ENCODE measurements around the gene MAPK8.
"Not testable (repeated sequence)": the region's sequence is repeated elsewhere in the genome, so short reads cannot be mapped to it uniquely, and the experiment has no call there.

Gene MAPK8

DNA sequence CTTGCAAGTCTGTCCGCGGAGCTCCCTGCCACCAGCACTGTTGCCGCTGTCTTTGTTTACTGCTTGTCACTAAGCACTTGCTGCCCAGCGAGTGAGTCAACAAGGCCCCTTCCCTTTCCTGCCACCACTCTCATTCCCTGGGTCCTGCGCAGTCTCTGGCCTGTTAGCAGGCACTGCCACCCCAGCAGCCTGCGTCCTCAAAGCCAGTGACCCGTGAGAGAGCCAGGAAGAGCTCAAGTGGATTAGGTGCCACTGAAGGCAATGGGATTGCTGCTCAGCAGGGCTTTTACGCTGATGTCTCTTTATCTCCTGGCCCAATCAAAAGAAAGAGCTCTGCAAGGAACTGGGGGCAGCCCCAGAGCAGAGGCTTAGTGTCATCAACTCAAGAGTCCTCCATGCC is 31.8 kb upstream of the MAPK8 start, which contains the start of gene FRMPD2:
TSS of gene FRMPD2 (minus strand) at position 61 of the 400 bp plus-strand sequence. CDS start 129 bp downstream, outside the sequence.
- DNase-seq (ENCODE audit: low read depth): no peak
- TF ChIP-seq CTCF (conservative IDR thresholded peaks at IDR 0.05; ENCODE audit: low read length): no peak
- no peak within 1 kb of the TSS for H3K4me3 ChIP-seq (ENCODE audit: low read length)

DNA sequence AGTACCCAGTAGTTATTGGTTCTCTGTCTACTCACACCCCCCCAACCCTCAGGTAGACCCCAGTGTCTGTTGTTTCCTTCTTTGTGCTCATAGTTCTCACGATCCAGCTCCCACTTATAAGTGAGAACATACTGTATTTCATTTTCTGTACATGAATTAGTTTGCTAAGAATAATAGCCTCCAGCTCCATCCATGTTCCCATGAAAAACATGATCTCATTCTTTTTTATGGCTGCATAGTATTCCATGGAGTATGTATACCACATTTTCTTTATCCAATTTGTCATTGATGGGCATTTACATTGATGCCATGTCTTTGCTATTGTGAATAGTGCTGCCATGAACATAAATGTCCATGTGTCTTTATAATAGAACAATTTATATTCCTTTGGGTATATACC is 29.4 kb upstream of the MAPK8 start:
- H3K4me3 ChIP-seq (ENCODE audit: low read length): no peak overlapping the region
- no peak for DNase-seq (ENCODE audit: low read depth)
- no peak for TF ChIP-seq CTCF (conservative IDR thresholded peaks at IDR 0.05; ENCODE audit: low read length)

DNA sequence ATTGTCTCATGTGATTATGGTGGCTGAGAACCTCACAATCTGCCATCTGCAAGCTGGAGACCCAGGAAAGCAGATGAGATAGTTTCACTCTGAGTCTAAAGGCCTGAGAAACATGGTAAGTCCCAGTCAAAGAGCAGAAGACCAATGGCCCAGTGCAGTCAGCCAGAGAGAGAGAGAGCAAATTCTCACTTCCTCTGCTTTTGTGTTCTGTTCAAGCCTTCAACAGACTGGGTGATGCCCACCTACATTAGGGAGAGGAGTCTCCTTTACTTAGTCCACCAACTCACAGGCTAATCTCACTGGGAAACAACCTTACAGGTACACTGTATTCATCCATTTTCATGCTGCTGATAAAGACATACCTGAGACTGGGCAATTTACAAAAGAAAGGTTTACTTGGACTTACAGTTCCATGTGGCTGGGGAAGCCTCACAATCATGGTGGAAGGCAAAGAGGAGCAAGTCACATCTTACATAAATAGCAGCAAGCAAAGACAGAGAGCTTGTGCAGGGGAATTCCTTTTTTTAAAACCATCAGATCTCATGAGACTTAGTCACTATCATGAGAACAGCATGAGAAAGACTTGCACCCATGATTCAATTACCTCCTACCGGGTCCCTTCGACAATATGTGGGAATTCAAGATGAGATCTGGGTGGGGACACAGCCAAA is 27.3 kb upstream of the MAPK8 start:
- H3K4me3 ChIP-seq (ENCODE audit: low read length): no peak overlapping the region
- DNase-seq (ENCODE audit: low read depth): no peak
- TF ChIP-seq CTCF (conservative IDR thresholded peaks at IDR 0.05; ENCODE audit: low read length): no peak

DNA sequence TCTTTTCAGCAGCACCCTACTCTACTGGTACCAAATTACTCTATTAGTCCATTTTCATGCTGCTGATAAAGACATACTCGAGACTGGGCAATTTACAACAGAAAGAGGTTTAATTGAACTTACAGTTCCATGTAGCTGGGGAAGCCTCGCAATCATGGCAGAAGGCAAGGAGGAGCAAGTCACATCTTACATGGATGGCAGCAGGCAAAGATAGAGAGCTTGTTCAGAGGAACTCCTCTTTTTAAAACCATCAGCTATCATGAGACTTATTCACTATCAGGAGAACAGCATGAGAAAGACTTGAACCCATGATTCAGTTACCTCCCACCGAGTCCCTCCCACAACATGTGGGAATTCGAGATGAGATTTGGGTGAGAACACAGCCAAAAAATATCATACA is 24.8 kb upstream of the MAPK8 start:
- not testable (repeated sequence) for DNase-seq (ENCODE audit: low read depth); H3K4me3 ChIP-seq (ENCODE audit: low read length)

GRCh38 chr10:48282829-48283228 is 23.6 kb upstream of the MAPK8 start:
- no peak overlapping the region for H3K4me3 ChIP-seq (ENCODE audit: low read length)
- TF ChIP-seq CTCF (conservative IDR thresholded peaks at IDR 0.05; ENCODE audit: low read length): no peak
- DNase-seq (ENCODE audit: low read depth): no peak

DNA sequence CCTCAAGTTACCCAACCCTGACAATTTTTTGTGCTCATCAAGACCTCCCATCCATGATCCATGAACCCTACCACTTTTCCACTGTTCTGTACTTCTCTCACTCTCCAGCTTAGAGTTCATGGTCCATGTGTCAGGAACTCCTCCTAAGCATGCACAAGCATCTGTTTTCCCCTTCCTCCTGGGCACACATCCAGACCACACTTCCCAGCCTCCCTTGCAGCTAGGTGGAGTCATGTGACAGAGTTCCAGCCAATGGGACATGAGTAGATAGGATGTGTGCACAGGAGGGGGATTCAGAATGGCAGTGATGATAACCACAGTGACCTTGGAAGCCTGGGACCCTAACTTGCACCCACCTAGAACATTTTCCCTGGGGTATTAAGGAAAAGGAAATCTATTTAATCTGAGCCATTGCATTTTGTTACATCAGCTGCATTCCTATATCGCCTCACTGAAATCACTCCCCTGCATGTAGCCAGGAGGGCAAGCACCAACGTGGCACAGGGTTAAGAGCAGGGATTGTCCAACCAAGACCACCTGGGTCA is 22.4 kb upstream of the MAPK8 start:
- TF ChIP-seq CTCF (conservative IDR thresholded peaks at IDR 0.05; ENCODE audit: low read length): no peak
- no peak overlapping the region for H3K4me3 ChIP-seq (ENCODE audit: low read length)
- DNase-seq (ENCODE audit: low read depth): no peak

DNA sequence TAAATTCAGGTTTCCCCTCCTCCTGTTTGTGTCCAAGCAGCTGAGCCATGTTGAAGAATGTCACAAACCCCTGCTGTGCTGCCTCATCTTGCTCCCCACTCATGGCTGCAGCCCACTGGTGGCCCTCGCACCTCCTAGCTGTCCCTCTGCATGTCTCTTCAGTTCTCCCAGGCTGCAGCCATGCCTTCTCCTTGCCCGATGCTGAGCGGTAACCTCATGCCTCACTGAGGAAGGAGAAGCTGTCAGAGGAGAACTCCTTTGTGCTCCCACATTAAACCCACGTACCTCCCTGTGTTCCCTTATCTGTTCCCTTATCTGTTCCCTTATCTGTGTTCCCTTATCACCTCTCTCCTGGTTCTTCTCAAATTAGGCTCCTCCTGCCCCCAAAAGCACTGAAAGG is 21.7 kb upstream of the MAPK8 start:
- no peak overlapping the region for H3K4me3 ChIP-seq (ENCODE audit: low read length)
- DNase-seq (ENCODE audit: low read depth): no peak
- TF ChIP-seq CTCF (conservative IDR thresholded peaks at IDR 0.05; ENCODE audit: low read length): no peak

All from AG10803 (cell line).